ENCODE measurements around the gene CBLB.

GRCh38 chr3:105813710-105814109 lies 55.1 kb downstream of the CBLB start:
- TF ChIP-seq CTCF (conservative IDR thresholded peaks at IDR 0.05) (no peak), ZFX (IDR thresholded peaks at IDR 0.05) (no peak)

Data from C4-2B (cell line).